Epidermal melanocyte (primary cell): Measurements from ENCODE around the gene NKAIN2.
"Not testable (repeated sequence)": the region's sequence is repeated elsewhere in the genome, so short reads cannot be mapped to it uniquely, and the experiment has no call there.

ENCODE experiments used
- DNase-seq: peaks from one replicate; pipeline ENCODE4 v3.0.0; 2011; ENCODE audit warnings: low spot score; ENCODE audit not compliant: insufficient read length

The NKAIN2 gene

GRCh38 chr6:124490122-124490521 is 686.5 kb downstream of the NKAIN2 start:
- no peak for DNase-seq

GRCh38 chr6:124493259-124493658 is 689.6 kb downstream of the NKAIN2 start:
- no peak for DNase-seq

- no peak for DNase-seq
These were observed 691.4 kb downstream of the NKAIN2 start for GRCh38 chr6:124494956-124495664.

- no peak for DNase-seq
These were observed 692.1 kb downstream of the NKAIN2 start for GRCh38 chr6:124495665-124496190.

GRCh38 chr6:124496334-124496733 is 692.7 kb downstream of the NKAIN2 start:
- no peak for DNase-seq

- DNase-seq = no peak
These were observed 708.8 kb downstream of the NKAIN2 start for GRCh38 chr6:124512431-124512830.

GRCh38 chr6:124517339-124517738 is 713.7 kb downstream of the NKAIN2 start:
- no peak for DNase-seq

GRCh38 chr6:124520514-124520913 is 716.8 kb downstream of the NKAIN2 start:
- DNase-seq = no peak

GRCh38 chr6:124522335-124522734 is 718.7 kb downstream of the NKAIN2 start:
- no peak for DNase-seq

- no peak for DNase-seq
These were observed 721.0 kb downstream of the NKAIN2 start for GRCh38 chr6:124524491-124525200.

- DNase-seq = no peak
These were observed 727.3 kb downstream of the NKAIN2 start for GRCh38 chr6:124530926-124531325.

- no peak for DNase-seq
These were observed 731.6 kb downstream of the NKAIN2 start for GRCh38 chr6:124535299-124535698.

- DNase-seq = no peak
These were observed 732.1 kb downstream of the NKAIN2 start for GRCh38 chr6:124535746-124536145.

- no peak for DNase-seq
These were observed 732.6 kb downstream of the NKAIN2 start for GRCh38 chr6:124536157-124536841.

GRCh38 chr6:124536842-124537191 is 733.2 kb downstream of the NKAIN2 start:
- DNase-seq = no peak

GRCh38 chr6:124539096-124539495 is 735.4 kb downstream of the NKAIN2 start:
- no peak for DNase-seq

GRCh38 chr6:124541573-124541972 is 737.9 kb downstream of the NKAIN2 start:
- DNase-seq = no peak

- no peak for DNase-seq
These were observed 742.9 kb downstream of the NKAIN2 start for GRCh38 chr6:124546601-124547000.

- no peak for DNase-seq
These were observed 748.1 kb downstream of the NKAIN2 start for GRCh38 chr6:124551711-124552233.

GRCh38 chr6:124557873-124558272 is 754.2 kb downstream of the NKAIN2 start:
- DNase-seq = no peak

- DNase-seq = not testable (repeated sequence)
These were observed 756.4 kb downstream of the NKAIN2 start for GRCh38 chr6:124560078-124560477.
